GM21447 (cell line): ENCODE results near the gene CDC16.
A peak's percentile ranks its signal among the peaks of the same experiment; 100 is the strongest.
"Not testable (repeated sequence)": the region's sequence is repeated elsewhere in the genome, so short reads cannot be mapped to it uniquely, and the experiment has no call there.

Experiments used
- ATAC-seq: cut with Tn5 transposase; IDR thresholded peaks from one replicate; pipeline ENCODE4 v1.9.1; 2021; ENCODE audit not compliant: unreplicated experiment

Gene CDC16

DNA sequence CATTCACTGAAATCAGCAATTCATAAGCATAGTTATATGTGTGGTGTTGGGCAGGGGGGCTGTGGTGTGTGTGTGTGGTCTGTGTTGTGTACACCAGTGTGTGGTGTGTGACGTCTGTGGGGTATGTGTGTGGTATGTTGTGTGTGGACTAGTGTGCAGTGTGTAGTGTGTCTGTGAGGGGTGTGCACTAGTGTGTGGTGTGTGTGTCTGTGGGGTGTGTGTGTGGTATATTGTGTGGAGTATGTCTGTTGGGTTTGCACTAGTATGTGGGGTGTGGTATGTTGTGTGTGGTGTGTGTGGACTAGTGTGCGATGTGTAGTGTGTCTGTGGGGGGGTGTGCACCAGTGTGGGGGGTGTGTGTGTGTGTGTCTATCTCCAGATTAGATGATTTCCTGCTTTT, 7.2 kb upstream of the CDC16 start:
- ATAC-seq = no peak

DNA sequence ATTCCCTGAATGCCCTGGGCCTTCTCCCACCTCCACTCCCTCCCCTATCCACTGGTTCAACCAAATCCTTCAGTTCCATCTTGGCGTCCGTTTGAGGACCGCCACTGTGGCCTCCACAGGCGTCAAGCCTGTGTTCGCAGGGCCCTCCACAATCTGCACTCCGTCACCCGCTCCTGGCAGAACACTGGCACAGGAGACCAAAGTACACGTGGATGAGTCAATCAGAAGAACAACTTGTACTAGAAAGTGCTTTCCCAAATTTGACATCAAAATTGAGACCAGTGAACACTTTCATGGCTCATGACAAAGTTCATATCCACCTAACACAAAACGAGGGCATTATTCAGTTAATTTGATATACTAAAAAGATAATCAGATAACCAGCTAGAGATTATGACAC, 6.5 kb upstream of the CDC16 start:
- ATAC-seq = no peak

- ATAC-seq = no peak
These were observed 5.2 kb upstream of the CDC16 start for GRCh38 chr13:114229506-114229905.

GRCh38 chr13:114230117-114230516, 4.6 kb upstream of the CDC16 start:
- ATAC-seq = no peak

GRCh38 chr13:114230575-114230974, 4.1 kb upstream of the CDC16 start:
- no peak for ATAC-seq

DNA sequence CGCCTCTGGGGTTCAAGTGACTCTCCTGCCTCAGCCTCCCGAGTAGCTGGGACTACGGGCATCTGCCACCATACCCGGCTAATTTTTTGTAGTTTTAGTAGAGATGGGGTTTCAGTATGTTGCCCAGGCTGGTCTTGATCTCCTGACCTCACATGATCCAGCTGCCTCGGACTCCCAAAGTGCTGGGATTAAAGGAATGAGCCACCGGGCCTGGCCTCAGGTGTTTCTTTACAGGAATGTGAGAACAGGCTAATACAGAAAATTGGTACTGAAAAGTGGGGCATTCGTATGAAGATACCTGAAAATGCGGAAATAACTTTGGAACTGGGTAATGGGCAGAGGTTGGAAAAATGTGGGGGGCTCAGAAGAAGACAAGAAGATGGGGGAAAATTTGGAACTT, 2.8 kb upstream of the CDC16 start:
- ATAC-seq = no peak

DNA sequence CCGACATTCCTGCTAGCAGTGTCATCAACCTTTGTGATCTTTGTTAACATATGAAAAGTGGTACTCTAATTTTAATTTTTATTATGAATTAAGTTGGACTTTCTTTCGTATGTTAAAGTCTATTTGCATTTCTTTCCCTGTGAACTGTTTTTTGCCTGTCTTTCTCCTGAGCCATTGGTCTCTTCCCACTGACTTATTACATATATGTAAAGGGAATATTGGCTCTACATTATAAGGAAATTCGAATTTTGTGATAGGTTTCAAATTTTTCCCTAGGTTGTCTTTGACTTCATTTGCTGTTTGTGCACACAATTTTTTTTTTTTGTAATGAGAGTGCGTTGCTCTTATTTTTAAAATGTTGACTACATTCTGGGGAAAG, 442 bp upstream of the CDC16 start:
- ATAC-seq = no peak

- ATAC-seq = no peak
These were observed 1.0 kb downstream of the CDC16 start for GRCh38 chr13:114235697-114236096.

DNA sequence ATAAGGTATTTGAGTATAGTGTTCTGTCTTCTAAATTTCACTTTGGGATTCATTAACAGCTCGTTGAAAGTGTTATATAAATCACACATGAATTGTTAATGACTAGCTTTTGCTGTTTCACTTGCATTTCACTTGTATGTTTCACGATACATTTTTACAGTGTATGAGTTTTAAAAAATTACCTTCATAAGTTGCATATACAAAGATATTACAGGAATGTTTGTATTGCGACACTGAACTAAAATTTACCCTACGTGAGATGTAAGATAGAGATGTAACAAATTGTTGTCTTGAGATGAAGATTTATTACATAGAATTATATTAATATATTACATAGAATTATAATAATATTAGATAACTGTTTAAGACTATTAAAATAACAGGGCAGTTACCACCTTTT, 1.5 kb downstream of the CDC16 start:
- no peak for ATAC-seq

- no peak for ATAC-seq
These were observed 2.9 kb downstream of the CDC16 start for GRCh38 chr13:114237415-114238112.

GRCh38 chr13:114241918-114242317, 7.2 kb downstream of the CDC16 start:
- ATAC-seq = no peak

DNA sequence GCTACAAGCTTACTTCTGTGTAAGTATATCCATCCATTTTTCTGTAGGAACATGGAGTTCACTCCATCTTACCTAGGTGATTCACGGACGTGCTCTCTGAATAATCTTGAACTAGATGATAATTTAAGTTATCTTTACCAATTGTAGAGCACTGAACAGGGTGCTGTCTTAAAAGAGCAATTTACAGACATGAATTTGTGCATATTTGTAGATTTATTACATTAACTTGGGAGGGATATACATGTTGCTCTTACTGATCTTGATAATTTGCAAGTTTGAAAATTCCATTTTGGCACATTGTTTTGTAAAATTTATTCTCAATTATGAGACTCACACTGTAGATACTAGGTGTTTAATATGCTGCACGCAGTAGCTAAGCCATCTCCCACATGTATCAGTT, 9.3 kb downstream of the CDC16 start:
- ATAC-seq = no peak

GRCh38 chr13:114244637-114245036, 9.9 kb downstream of the CDC16 start:
- no peak for ATAC-seq

DNA sequence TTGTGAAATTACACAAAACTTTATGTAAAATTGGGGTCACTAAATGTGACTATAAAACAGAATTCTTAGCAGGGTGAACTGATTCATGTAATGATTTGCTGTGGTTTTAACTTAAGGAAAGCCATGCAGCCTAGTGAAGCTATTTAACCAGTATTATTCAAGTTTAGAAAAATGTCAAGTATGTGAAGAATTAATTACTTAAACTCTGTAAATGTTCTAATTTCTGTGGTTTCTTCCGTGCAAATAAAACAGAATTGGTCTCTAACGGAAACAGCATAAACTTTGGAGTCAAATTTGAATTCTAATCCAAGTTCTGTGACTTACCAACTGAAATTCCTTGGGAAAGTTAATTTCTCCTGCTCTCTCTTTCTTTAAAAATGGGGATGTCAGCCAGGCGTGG, 13.3 kb downstream of the CDC16 start:
- no peak for ATAC-seq

DNA sequence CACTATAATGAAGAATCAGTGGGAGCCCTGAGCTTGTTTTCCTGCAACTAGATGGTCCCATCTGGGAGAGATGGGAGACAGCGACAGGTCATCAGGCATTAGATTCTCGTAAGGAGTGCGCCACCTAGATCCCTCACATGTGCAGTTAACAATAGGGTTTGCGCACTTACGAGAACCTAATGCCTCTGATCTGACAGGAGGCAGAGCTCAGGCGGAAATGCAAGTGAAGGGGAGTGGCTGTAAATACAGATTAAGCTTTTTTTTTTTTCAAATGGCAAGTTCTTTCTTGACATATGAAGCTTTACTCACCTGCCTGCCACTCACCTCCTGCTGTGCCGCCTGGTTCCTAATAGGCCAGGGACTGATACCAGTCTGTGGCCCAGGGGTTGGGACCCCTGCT, 14.4 kb downstream of the CDC16 start:
- ATAC-seq = no peak

DNA sequence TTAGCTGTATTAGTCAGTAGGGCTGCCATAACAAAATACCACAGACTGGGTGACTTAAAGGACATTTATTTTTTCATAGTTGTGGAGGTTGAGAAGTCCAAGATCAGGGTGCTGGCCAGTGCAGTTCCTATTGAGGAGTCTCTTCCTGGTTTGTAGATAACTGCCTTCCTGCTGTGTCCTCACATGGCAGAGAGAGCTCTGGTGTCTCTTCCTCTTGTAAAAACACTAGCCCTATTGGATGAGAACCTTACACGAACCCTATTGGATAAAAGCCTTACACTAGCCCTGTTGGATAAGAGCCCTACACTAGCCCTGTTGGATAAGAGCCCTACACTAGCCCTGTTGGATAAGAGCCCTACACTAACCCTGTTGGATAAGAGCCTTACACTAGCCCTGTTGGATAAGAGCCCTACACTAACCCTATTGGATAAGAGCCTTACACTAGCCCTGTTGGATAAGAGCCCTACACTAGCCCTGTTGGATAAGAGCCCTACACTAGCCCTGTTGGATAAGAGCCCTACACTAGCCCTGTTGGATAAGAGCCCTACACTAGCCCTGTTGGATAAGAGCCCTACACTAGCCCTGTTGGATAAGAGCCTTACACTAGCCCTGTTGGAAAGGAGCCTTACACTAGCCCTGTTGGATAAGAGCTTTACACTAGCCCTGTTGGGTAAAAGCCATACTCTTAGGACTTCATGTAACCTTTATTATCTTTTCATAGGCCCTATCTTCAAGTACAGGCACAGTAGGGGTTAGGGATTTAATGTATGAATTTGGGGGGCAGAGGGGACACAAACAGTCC, 17.1 kb downstream of the CDC16 start:
- not testable (repeated sequence) for ATAC-seq

- no peak for ATAC-seq
These were observed 21.9 kb downstream of the CDC16 start for GRCh38 chr13:114256547-114256946.

DNA sequence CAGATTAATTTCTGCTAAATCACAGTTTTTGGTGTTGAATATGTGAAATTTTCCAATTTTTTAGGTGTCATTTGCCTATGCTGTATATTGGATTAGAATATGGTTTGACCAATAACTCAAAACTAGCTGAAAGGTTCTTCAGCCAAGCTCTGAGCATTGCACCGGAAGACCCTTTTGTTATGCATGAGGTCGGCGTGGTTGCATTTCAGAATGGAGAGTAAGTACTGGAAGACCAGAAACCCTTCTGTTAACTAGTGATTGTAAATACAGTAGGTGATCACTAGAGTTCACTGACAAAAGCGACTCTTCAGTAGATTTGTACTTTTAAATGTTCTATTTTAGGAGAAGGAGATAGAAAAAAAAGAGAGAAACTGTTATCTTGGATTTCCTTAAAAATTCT, 22.3 kb downstream of the CDC16 start:
- ATAC-seq = no peak

GRCh38 chr13:114258589-114258988, 23.9 kb downstream of the CDC16 start:
- no peak for ATAC-seq

DNA sequence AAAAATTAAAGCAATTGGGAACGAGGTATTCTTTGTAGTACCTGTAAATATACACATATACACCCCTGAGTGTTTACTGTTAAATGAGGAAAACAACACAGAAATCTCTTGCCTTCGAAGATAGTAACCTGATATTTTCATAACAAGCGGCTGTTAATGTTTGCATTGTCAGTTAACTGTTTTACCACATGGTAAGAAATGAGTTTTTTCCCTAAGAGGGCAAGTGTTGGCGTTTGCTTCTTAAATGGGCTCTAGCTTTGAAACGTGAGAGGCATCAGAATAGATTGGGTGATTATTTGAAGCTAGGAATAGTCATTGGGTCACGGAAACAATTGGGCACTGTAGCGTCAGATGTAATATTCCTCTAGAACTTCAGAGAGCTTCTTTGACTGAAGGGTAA, 24.7 kb downstream of the CDC16 start:
- ATAC-seq = no peak

DNA sequence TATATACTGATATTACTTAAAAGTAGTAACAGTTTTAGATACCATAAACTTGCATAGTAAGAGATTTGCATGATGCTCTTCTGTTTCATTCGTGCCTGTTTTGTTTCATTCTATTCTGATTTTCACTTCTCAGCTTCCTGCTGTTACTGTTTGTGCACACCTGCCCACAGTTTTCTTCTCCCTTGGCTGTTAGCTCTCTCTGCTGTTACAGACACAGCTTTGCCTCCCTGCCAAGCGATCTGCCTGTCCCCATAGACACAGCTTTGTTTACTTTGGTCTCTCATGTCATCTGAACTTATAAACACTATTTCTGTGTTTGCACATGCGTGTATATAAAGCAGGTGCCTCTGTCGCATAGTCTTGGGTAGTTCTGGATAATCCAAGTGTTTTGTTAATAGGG, 25.3 kb downstream of the CDC16 start:
- ATAC-seq = peak; percentile 51

GRCh38 chr13:114260814-114261213, 26.1 kb downstream of the CDC16 start:
- no peak for ATAC-seq
